Right lobe of liver (tissue), 4 donors: ENCODE results near the gene TPRN.

Experiments used
- CTCF ChIP-seq, 4 donors: fragments of 200-600 bp in 3 of 4; fragments of 450-650 bp in 1 of 4; IDR thresholded peaks; one replicate each; pipeline versions ENCODE4 v1.5.1 to v1.8.0; 2016 to 2022; ENCODE audit warnings: antibody characterized with exemption in 4 of 4, mild to moderate bottlenecking in 2 of 4
- POLR2A ChIP-seq: fragments of 450-650 bp; IDR thresholded peaks from one replicate; pipeline ENCODE4 v1.6.1; 2017; ENCODE audit warnings: antibody characterized with exemption, mild to moderate bottlenecking
- donor health status: DM: no; HTN: no; CAD: no.
- donor health status: DM: no; HTN: no; CAD: no.
- donor health status: DM: no; HTN: yes; CAD: no.

- TF ChIP-seq CTCF (IDR thresholded peaks at IDR 0.05): no peak
- TF ChIP-seq POLR2A: no peak
Measured at GRCh38 chr9:137199411-137200121, 975 bp downstream of the TPRN start.
